ENCODE results near the gene RNLS. TPM values are rescaled to one million over a fixed set of nuclear protein-coding genes. Genes with fewer than 3 reads are reported as not detected.
"Not testable (repeated sequence)": the region's sequence is repeated elsewhere in the genome, so short reads cannot be mapped to it uniquely, and the experiment has no call there.

Gene RNLS
- total RNA-seq, 2 experiments from 2014 or later: not detected

- Histone ChIP-seq H2AFZ (ENCODE audit: low read length) (no peak overlapping the region), H3K9me3 (ENCODE audit: low read length) (no peaks in the 10 kb centered on the region; the same call in 1 of the 2 replicates), H3K27ac (ENCODE audit: low read depth, low read length, poor library complexity, severe bottlenecking) (no peak overlapping the region), H3K79me2 (ENCODE audit: insufficient read depth, low read depth, low read length) (no peaks in the 10 kb centered on the region), H3K4me2 (ENCODE audit: low read length) (no peak overlapping the region), H4K20me1 (ENCODE audit: insufficient read depth, low read length) (no peaks in the 10 kb centered on the region), H3K9me2 (ENCODE audit: insufficient read depth, low read length) (no peaks in the 10 kb centered on the region), H3K4me1 (ENCODE audit: insufficient read depth, low read length, poor library complexity, severe bottlenecking) (peaks cover 56% of the 10 kb centered on the region), H3K36me3 (ENCODE audit: insufficient read depth, low read length) (no peaks in the 10 kb centered on the region; the same call in 1 of the 2 replicates), H3K4me3 (ENCODE audit: low read depth, low read length, poor library complexity, severe bottlenecking) (no peak overlapping the region)
- no TSS peak for BruUV-seq (replicated peaks)
- intact Hi-C loops (cut with micrococcal nuclease; ENCODE audit: unreplicated experiment): no loop called here
- TF ChIP-seq EZH2phosphoT487 (IDR thresholded peaks at IDR 0.05; ENCODE audit: borderline replicate concordance, low read depth, low read length): no peak
- no peak for TF ChIP-seq CTCF (conservative IDR thresholded peaks at IDR 0.05; ENCODE audit: low read length)
- ChIA-PET POLR2A (interaction anchor here (1.0 to 5.0 kb wide), 4 partner anchors 7 to 21 kb away, joined by 3 to 36 read pairs (median 6); no protein-coding TSS in a partner anchor), CTCF (ENCODE audit: unreplicated experiment) (interaction anchor here (1.0 kb wide), 1 partner anchor 12 kb away, joined by 3 read pairs; no protein-coding TSS in a partner anchor)
- DNase-seq (ENCODE audit: low spot score): no peak
Observed at GRCh38 chr10:88312855-88313254, 270.3 kb downstream of the RNLS start.

GRCh38 chr10:88311264-88311663 lies 271.9 kb downstream of the RNLS start:
- POLR2A ChIA-PET: interaction anchor here (0.6 to 4.0 kb wide), 11 partner anchors 8 to 198 kb away, joined by 3 to 14 read pairs (median 4); no protein-coding TSS in a partner anchor
- H3K9me2 ChIP-seq (ENCODE audit: insufficient read depth, low read length): no peaks in the 10 kb centered on the region
- TF ChIP-seq EZH2phosphoT487 (IDR thresholded peaks at IDR 0.05; ENCODE audit: borderline replicate concordance, low read depth, low read length): no peak
- TF ChIP-seq CTCF (conservative IDR thresholded peaks at IDR 0.05; ENCODE audit: low read length): no peak
- H3K9me3 ChIP-seq (ENCODE audit: low read length): no peaks in the 10 kb centered on the region
- H3K4me1 ChIP-seq (ENCODE audit: insufficient read depth, low read length, poor library complexity, severe bottlenecking): peaks cover 54% of the 10 kb centered on the region
- CTCF ChIA-PET (ENCODE audit: unreplicated experiment): no interaction called here
- DNase-seq (ENCODE audit: low spot score): no peak
- intact Hi-C loops (cut with micrococcal nuclease; ENCODE audit: unreplicated experiment): no loop called here
- no peaks in the 10 kb centered on the region for H3K36me3 ChIP-seq (ENCODE audit: insufficient read depth, low read length)
- no peaks in the 10 kb centered on the region for H4K20me1 ChIP-seq (ENCODE audit: insufficient read depth, low read length)
- H3K79me2 ChIP-seq (ENCODE audit: insufficient read depth, low read depth, low read length): no peaks in the 10 kb centered on the region
- H2AFZ ChIP-seq (ENCODE audit: low read length): peak overlapping the region; percentile 86
- no peak overlapping the region for H3K4me3 ChIP-seq (ENCODE audit: low read depth, low read length, poor library complexity, severe bottlenecking)
- H3K27ac ChIP-seq (ENCODE audit: low read depth, low read length, poor library complexity, severe bottlenecking): no peak overlapping the region
- BruUV-seq (replicated peaks): no TSS peak
- peak overlapping the region; percentile 31 for H3K4me2 ChIP-seq (ENCODE audit: low read length)

- Histone ChIP-seq H3K4me1 (ENCODE audit: insufficient read depth, low read length, poor library complexity, severe bottlenecking) (peaks cover 40% of the 10 kb centered on the region), H2AFZ (ENCODE audit: low read length) (peak overlapping the region; percentile 47; the same call in 1 of the 2 replicates), H3K4me2 (ENCODE audit: low read length) (no peak overlapping the region), H3K9me3 (ENCODE audit: low read length) (no peaks in the 10 kb centered on the region), H3K79me2 (ENCODE audit: insufficient read depth, low read depth, low read length) (no peaks in the 10 kb centered on the region), H3K9me2 (ENCODE audit: insufficient read depth, low read length) (no peaks in the 10 kb centered on the region), H4K20me1 (ENCODE audit: insufficient read depth, low read length) (no peaks in the 10 kb centered on the region), H3K27ac (ENCODE audit: low read depth, low read length, poor library complexity, severe bottlenecking) (no peak overlapping the region), H3K36me3 (ENCODE audit: insufficient read depth, low read length) (no peaks in the 10 kb centered on the region), H3K4me3 (ENCODE audit: low read depth, low read length, poor library complexity, severe bottlenecking) (no peak overlapping the region)
- intact Hi-C loops (cut with micrococcal nuclease; ENCODE audit: unreplicated experiment): no loop called here
- TF ChIP-seq CTCF (conservative IDR thresholded peaks at IDR 0.05; ENCODE audit: low read length) (no peak), EZH2phosphoT487 (IDR thresholded peaks at IDR 0.05; ENCODE audit: borderline replicate concordance, low read depth, low read length) (no peak)
- no TSS peak for BruUV-seq (replicated peaks)
- CTCF ChIA-PET (ENCODE audit: unreplicated experiment): no interaction called here
- DNase-seq (ENCODE audit: low spot score): no peak
- POLR2A ChIA-PET: interaction anchor here (0.9 to 4.0 kb wide), 3 partner anchors 9 to 14 kb away, joined by 4 to 14 read pairs (median 7); no protein-coding TSS in a partner anchor
Observed at GRCh38 chr10:88309365-88309764, 273.8 kb downstream of the RNLS start.

DNA sequence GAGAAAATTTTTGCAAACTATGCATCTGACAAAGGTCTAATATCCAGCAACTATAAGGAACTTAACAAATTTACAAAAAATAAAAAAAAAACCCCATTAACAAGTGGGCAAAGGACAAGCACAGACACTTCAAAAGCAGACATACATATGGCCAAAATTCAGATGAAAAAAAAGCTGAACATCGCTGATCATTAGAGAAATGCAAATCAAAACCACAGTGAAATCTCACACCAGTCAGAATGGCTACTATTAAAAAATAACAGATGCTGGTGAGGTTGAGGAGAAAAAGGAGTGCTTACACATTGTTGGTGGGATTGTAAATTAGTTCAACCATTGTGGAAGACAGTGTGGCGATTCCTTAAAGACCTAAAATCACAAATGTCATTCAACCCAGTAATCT lies 274.8 kb downstream of the RNLS start:
- Histone ChIP-seq H3K4me1 (ENCODE audit: insufficient read depth, low read length, poor library complexity, severe bottlenecking) (peaks cover 33% of the 10 kb centered on the region), H2AFZ (ENCODE audit: low read length) (peak overlapping the region; percentile 44; the same call in 1 of the 2 replicates), H3K4me2 (ENCODE audit: low read length) (peak overlapping the region; percentile 25)
- H3K9me3 ChIP-seq (ENCODE audit: low read length); H3K79me2 ChIP-seq (ENCODE audit: insufficient read depth, low read depth, low read length); H3K27ac ChIP-seq (ENCODE audit: low read depth, low read length, poor library complexity, severe bottlenecking); DNase-seq (ENCODE audit: low spot score); H3K4me3 ChIP-seq (ENCODE audit: low read depth, low read length, poor library complexity, severe bottlenecking); CTCF ChIA-PET (ENCODE audit: unreplicated experiment); BruUV-seq (replicated peaks); H3K36me3 ChIP-seq (ENCODE audit: insufficient read depth, low read length); H4K20me1 ChIP-seq (ENCODE audit: insufficient read depth, low read length); H3K9me2 ChIP-seq (ENCODE audit: insufficient read depth, low read length); intact Hi-C loops (cut with micrococcal nuclease; ENCODE audit: unreplicated experiment): not testable (repeated sequence)
- POLR2A ChIA-PET: interaction anchor here (4.0 to 5.8 kb wide), 2 partner anchors 7 to 8 kb away, joined by 14 to 36 read pairs; no protein-coding TSS in a partner anchor

Data from OCI-LY7 (cell line).